Epithelial cell of esophagus (primary cell): ENCODE data around the gene EML4.

ENCODE experiments used
- DNase-seq: peaks from one replicate; pipeline ENCODE4 v3.0.0; 2010; ENCODE audit warnings: low read depth
- H3K4me3 ChIP-seq: 2 replicates; pipeline ENCODE4 v1.5.1; 2011; ENCODE audit warnings: mild to moderate bottlenecking, low read length, control low read depth
- TF ChIP-seq, protein P1 (sequence below): IDR thresholded peaks from 2 replicates; pipeline ENCODE4 v1.5.1; 2011; ENCODE audit warnings: low read depth, mild to moderate bottlenecking, low read length, control low read depth, inconsistent platforms; ENCODE audit not compliant: insufficient read depth; ENCODE audit errors: missing control alignments

EML4 gene

DNA sequence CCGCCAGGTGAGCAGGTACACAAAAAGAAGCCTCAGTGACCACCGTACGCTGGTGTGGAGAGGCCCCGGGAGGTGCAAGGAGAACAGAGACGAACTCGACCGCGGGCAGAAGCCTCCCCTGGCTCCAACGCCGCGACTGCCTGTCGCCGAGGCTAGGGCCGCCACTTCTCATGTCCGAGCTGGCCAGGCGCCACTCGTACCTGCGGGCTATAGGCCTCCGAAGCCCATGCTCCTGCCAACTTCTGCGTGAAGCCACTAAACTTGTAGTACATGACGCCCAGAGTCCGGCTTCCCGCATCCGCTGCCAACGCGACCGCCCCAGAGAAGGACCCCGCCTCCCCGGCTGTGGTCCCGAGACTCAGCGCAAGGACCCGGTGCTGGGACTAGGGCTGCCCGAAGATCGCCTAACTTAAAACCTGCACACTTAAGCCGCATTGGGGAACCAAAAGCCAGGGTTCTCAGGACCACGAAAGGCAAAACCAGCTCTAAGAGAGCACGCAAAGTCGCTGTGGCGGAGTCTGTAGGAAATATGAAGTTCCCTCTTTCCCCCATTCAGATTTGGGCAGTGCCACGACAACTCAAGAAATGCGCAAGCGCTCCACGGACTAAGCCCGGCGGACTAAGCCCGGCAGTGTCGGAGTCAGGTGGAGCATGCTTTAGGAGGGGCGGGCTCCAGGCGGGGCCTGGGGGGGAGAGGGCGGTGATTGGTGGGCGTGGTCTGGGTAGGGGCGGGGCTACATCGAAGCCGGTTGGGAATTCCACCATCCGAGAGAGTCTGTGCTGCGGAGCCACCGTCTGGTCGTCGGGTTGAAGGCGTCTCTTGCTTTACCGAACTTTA lies 192.0 kb downstream of the EML4 start, which contains the start of gene COX7A2L:
Gene COX7A2L (minus strand): TSS at position 328 of the 838 bp plus-strand sequence. CDS start 56 bp downstream, at position 272.
- TF ChIP-seq, protein P1, sequence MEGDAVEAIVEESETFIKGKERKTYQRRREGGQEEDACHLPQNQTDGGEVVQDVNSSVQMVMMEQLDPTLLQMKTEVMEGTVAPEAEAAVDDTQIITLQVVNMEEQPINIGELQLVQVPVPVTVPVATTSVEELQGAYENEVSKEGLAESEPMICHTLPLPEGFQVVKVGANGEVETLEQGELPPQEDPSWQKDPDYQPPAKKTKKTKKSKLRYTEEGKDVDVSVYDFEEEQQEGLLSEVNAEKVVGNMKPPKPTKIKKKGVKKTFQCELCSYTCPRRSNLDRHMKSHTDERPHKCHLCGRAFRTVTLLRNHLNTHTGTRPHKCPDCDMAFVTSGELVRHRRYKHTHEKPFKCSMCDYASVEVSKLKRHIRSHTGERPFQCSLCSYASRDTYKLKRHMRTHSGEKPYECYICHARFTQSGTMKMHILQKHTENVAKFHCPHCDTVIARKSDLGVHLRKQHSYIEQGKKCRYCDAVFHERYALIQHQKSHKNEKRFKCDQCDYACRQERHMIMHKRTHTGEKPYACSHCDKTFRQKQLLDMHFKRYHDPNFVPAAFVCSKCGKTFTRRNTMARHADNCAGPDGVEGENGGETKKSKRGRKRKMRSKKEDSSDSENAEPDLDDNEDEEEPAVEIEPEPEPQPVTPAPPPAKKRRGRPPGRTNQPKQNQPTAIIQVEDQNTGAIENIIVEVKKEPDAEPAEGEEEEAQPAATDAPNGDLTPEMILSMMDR = peak; percentile 36
- DNase-seq = peak; percentile 97
- peak within 1 kb of the TSS; percentile 99 for H3K4me3 ChIP-seq

DNA sequence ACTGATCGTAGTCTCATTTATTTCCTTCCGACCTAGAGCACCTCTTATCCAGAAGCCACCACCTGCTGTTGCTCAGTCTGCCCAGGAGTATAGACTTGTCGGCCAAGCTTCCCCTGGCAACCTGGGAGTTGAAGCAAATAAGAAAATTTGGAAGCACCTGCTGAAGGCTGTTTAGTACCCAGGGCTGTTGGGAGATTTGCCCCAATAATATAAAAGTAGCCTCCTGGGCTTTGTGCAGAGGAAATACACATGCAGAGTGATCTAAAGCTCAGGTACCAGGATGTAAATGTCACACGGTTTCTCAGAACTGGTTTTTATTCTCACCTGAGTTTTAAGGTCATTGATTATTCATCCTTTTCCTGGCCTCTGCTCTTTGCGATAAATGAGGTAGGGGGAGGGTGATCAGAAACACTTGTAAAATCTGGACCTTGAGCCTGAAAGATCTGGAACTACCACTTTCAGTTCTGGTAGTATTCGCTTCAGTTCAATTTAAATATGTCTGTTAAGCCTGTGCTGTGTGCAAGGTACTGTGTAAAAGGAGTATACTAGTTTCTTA lies 192.7 kb downstream of the EML4 start:
- peak overlapping the region; percentile 99 for H3K4me3 ChIP-seq
- no peak for DNase-seq
- TF ChIP-seq, protein P1 = no peak

DNA sequence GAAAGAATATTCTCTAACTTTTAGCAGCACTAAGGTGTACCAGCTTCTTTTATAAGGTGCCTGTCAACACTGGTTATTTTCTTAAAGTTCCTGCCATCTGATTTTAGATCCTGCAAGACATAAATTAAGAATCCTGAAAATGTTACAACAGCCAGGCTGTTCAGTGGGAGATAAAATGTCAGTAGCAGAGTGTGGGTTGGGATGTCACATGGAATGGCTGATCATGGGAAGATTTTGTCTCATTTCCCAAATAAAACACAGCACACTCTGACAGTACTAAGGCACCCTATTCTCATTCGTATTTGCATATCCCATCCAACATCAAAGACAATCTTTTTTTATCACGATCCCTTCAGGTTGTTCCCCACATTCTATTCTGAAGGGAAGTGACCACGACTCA lies 194.3 kb downstream of the EML4 start:
- no peak overlapping the region for H3K4me3 ChIP-seq
- TF ChIP-seq, protein P1 = no peak
- no peak for DNase-seq

DNA sequence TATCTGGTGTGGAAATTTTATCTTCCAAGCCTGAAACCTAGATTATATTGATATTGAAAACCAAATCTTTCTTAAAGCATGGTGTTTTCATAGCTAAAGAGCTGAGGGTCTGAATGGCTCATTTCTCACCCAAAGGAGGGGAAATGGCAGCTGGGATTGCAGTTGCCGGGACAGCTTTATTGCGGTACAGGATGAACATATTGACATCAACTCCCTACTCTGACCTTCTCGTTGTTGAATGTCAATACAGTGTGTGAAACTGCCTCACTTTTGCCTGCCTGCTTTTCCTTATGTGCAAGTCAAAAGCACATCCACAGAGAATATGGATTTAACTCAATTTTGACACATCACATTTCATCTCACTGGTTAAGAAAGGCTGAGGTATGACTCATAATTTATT lies 195.5 kb downstream of the EML4 start:
- no peak overlapping the region for H3K4me3 ChIP-seq
- TF ChIP-seq, protein P1 = no peak
- DNase-seq = no peak

DNA sequence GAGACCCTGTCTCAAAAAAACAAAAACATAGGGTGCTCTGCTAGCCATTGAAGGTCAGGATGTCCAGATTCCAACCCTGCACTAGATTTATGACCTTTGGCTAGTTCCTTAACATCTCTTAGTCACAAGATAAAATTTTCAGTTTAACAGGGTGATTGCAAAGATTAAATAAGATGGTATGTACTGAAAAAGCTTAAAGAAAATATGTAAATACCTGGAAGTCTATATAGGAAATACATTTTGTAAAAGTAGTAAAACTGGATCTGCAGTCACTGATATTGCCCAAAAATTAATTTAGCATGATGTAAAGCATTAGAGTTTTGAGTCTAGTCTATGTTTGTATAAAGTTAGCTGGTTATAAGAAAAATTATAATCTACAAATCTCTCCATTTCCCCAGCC lies 197.3 kb downstream of the EML4 start:
- TF ChIP-seq, protein P1 = no peak
- H3K4me3 ChIP-seq = no peak overlapping the region
- DNase-seq = no peak

DNA sequence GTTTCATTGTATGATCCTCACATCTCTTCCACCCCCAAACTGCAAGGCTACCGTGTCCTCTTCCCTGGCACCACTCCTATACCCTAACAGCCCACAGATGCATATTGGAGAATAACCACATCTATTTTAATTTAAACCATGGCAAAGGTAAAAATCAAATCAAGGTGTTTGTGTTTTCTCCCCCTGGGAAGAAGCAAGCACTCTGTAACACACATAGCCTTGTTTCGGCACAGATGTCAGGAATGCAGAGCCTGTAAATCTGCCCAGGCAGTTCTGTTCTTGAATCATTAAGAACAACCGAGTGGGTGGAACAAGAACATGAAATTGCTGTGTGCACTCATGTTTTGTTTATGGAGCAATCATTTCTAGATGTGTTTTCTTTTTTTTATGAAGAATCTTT lies 198.7 kb downstream of the EML4 start:
- DNase-seq = peak; percentile 75
- no peak overlapping the region for H3K4me3 ChIP-seq
- TF ChIP-seq, protein P1 = no peak
